GM18858 (cell line): ENCODE data around the gene TINAG.
"Not testable (repeated sequence)": the region's sequence is repeated elsewhere in the genome, so short reads cannot be mapped to it uniquely, and the experiment has no call there.

Experiments
- ATAC-seq: cut with Tn5 transposase; IDR thresholded peaks from one replicate; pipeline ENCODE4 v1.9.1; 2021; ENCODE audit not compliant: unreplicated experiment

The TINAG gene

GRCh38 chr6:54307439-54307910 lies 766 bp upstream of the TINAG start:
- peak; percentile 60 for ATAC-seq

- ATAC-seq, result no peak
These were observed 710 bp downstream of the TINAG start for GRCh38 chr6:54308986-54309315.

- ATAC-seq, result no peak
These were observed 2.3 kb downstream of the TINAG start for GRCh38 chr6:54310377-54311152.

DNA sequence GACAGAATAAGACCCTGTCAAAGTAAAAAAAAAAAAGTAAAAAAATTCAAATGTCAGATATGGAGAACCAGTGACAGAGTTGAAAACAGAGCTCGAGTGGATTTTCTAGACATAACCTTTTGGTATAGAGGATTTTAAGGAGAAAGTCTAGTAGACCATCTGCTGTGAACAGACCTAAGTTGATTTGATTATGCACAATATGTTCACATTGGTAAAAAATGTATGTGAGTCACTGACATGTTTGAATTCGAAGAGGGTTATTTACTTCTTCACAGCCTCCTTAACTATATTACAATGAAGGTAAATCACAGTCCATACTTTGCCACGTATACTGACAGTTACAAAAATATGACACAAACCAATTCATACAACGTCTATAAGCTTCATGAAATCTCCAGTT lies 7.4 kb downstream of the TINAG start:
- no peak for ATAC-seq

DNA sequence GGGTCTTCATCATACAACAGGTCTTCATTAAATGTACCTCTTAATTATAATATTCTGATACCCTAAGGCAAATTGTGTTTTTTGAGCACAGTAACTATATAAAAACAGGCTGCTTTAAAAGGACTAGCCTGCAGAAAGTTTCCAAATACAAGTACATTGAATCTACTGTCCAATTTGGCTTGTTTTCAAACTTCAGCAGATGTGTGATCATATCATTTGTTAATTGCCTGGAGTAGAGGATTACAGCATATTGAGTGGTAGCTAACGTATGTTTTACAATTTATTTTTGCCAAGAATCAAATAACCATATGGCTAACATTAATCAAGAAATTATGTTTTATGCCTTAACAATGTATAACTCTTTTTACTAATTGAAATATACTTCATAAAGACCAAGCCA lies 12.6 kb downstream of the TINAG start:
- ATAC-seq, result no peak

- no peak for ATAC-seq
These were observed 19.4 kb downstream of the TINAG start for GRCh38 chr6:54327631-54328030.

DNA sequence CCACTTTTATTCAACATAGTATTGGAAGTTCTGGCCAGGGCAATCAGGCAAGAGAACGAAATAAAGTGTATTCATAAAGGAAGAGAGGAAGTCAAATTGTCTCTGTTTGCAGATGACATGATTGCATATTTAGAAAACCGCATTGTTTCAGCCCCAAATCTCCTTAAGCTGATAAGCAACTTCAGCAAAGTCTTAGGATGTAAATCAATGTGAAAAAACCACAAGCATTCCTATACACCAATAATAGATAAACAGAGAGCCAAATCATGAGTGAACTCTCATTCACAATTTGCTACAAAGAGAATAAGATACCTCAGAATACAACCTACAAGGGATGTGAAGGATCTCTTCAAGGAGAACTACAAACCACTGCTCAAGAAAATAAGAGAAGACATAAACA lies 23.3 kb downstream of the TINAG start:
- ATAC-seq, result not testable (repeated sequence)

GRCh38 chr6:54335871-54336270 lies 27.6 kb downstream of the TINAG start:
- ATAC-seq, result no peak

GRCh38 chr6:54353975-54354374 lies 45.7 kb downstream of the TINAG start:
- no peak for ATAC-seq

GRCh38 chr6:54354608-54355007 lies 46.4 kb downstream of the TINAG start:
- ATAC-seq, result no peak

DNA sequence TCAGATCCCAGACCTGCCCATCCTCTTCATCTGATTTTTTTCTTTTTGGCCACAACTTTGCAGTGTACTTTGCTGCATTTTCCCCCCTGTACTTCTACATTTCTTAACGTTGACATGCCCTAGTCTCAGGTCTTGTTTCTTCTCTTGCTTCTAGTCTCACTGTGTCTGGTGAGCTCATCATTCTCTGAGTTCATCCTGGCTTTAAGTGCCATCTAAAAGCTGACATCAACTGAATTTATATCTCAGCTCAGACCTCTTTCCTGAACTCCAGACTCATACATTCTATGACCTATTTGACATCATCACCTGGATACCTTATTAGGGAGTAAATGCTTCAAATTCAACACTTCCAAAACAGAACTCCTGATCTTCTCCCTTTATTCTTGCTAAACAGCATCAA lies 48.9 kb downstream of the TINAG start:
- ATAC-seq, result no peak

DNA sequence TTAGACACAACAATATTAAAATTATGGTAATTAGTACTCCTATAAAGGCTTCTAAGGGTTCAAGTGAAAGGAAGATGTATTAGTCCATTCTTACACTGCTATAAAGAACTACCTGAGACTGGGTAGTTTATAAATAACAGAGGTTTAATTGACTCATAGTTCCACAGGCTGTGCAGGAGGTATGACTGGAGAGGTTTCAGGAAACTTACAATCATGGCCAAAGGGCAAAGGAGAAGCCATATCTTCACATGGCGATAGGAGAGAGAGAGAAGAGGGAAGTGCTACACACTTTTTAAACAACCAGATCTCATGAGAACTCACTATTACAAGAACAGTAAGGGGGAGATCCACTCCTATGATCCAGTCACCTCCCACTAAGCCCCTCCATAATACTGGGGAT lies 52.9 kb downstream of the TINAG start:
- no peak for ATAC-seq

DNA sequence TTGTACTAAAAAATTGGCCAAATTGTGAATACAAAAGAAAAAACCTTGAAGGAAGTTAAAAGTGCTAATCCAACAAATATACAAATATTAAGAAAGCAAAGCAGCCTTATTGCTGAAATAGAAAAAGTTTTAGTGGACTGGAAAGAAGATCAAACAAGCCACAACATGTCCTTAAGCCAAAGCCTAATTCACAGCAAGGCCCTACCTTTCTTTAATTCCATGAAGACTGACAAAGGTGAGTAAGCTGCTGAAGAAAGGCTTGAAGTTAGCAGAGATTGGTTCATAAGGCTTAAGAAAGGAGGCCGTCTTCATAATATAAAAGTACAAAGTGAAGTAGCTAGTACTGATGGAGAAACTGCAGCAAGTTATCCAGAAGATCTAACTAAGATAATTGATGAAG lies 53.5 kb downstream of the TINAG start:
- no peak for ATAC-seq

GRCh38 chr6:54366667-54367327 lies 58.6 kb downstream of the TINAG start:
- no peak for ATAC-seq

DNA sequence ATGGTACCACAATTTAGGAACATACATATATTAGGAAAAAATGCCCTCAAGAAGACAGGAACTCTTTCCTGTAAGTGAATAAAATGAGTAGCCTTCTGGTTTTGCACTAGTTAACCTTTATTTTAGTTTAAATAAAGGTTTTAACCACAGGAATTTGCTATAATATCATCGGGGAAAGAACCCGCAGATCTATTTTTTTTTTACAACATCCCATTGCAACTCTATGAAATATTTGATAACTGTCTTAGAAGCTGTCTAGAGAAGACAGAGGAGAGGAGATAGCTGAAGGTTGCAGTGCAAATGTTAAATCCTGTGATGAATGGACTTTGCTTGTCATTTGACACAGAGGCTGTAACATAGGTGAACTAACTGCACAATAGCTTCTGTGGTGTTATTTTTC lies 69.5 kb downstream of the TINAG start:
- ATAC-seq, result no peak

DNA sequence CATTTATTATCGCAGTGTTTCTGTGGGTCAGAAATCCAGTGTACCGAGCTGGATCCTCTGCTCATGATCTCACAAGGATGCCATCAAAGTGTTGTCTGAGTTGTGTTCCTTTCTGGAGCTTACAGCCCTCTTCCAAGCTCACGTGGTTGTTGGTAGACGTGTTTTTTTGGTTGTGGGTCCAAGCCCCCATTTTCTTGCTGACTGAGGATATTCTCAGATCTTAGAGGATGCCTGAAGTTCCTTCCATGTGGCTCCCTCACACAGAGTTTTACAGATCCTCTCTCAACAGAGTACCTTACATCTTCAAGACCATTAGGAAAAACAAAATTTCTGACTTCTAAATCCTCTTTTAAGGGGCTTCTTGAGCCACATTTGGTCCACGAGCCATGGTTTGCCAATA lies 78.1 kb downstream of the TINAG start:
- ATAC-seq, result no peak

GRCh38 chr6:54390362-54390761 lies 82.1 kb downstream of the TINAG start:
- no peak for ATAC-seq

- ATAC-seq, result no peak
These were observed 83.3 kb downstream of the TINAG start for GRCh38 chr6:54391577-54391976.

- ATAC-seq, result no peak
These were observed 94.9 kb downstream of the TINAG start for GRCh38 chr6:54403096-54403495.

- ATAC-seq, result no peak
These were observed 96.5 kb downstream of the TINAG start for GRCh38 chr6:54404791-54405190.

DNA sequence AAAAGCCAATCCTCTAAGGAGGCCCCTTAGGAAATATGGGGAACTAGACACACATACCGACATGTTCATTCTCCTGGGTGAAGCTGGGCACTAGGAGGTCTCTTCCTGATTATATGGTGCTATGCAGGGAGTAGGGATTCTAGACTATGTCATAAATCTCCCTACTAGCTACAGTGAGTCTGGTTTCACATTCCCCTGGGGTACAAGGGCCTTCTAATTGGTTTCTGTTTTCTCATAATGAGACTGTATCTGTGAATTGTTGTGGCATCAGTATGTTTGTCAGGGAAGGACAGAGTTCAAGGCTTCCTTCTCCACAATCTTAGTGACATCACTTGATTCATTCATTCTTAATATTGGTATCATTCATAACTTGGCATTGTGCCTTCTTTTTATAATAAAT lies 103.5 kb downstream of the TINAG start:
- ATAC-seq, result no peak

DNA sequence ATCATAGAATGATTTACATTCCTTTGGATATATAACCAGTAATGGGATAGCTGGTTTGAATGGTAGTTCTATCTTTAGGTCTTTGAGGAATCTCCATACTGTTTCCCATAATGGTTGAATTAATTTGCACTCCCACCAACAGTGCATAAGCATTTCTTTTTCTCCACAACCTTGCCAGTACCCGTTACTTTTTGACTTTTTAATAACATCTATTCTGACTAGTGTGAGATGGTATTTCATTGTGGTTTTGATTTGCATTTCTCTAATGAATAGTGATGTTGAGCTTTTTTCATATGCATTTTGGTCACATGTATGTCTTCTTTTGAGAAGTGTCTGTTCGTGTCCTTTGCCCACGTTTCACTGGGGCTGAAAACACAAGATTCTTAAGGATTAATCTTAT lies 107.3 kb downstream of the TINAG start:
- ATAC-seq, result no peak

- ATAC-seq, result no peak
These were observed 111.6 kb downstream of the TINAG start for GRCh38 chr6:54419885-54420284.
